ENCODE data around the gene MATR3.

Gene MATR3

DNA sequence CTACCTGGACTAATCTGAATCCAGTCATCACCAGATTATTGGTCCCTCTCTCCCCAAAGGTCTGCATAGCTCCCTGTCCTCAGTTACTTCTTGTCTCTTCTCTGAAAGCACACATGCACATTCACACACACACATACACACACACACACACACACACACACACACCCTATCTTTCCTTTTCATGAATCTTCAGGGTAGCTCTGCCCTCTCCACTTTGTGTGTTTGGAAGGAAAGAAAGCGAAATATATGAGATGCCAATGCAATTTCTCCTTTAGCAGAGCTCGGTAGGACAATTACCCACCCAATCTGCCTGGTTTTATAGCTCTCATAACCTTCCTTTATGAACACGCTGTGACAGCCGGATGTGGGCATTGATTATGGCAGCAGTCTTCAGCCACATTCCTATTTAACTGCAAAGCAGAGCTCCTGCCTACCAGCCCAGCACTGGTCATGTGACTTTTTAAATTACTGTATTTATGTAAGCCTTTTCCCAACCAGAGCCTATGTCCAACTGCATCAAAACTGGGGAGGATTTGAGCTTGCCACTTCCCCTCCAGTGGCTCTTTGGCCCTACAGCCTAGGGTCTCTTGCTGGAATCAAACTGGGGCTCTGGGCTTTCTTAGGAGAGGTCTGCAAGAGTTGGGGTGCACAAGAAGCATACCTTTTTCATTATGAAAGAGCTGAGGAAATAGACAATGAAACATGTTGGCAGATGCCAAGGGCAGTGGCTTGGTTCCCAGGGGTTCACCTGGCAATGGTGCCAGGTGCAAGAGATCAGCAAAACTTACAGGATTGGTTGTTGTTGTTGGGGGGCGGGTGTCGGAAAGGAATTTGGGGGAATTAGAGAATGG lies 20.8 kb upstream of the MATR3 start:
- Histone ChIP-seq H3K4me3 (ENCODE audit: low read depth, low read length) (peak overlapping the region; percentile 84), H3K27ac (ENCODE audit: low read depth, low read length) (no peak overlapping the region), H3K36me3 (ENCODE audit: insufficient read depth, low read length) (peaks cover 3% of the 10 kb centered on the region; the same call in 1 of the 2 replicates), H3K27me3 (ENCODE audit: insufficient read depth, low read length) (no peaks in the 10 kb centered on the region), H3K4me1 (ENCODE audit: control insufficient read depth, insufficient read depth, low read length, unreplicated experiment) (peaks cover 37% of the 10 kb centered on the region), H3K79me2 (ENCODE audit: control insufficient read depth, insufficient read depth, low read length, unreplicated experiment) (peaks cover 35% of the 10 kb centered on the region), H2AFZ (ENCODE audit: low read length, unreplicated experiment) (no peak overlapping the region)

DNA sequence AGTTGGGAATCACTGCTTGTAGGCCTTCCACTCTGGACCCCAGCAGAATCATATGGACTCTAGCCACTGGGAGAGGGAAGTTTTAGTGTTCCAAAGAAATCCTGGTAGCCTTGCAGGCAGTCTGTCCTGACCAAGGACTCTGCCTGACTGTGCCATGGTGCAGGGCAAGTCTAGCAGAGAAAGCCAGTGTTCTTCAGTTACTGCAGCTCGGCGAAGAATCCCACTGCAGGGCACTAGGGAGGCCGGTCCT lies 20.3 kb upstream of the MATR3 start:
- Histone ChIP-seq H3K4me3 (ENCODE audit: low read depth, low read length) (peak overlapping the region; percentile 84), H3K36me3 (ENCODE audit: insufficient read depth, low read length) (peaks cover 3% of the 10 kb centered on the region; the same call in 1 of the 2 replicates), H3K27me3 (ENCODE audit: insufficient read depth, low read length) (no peaks in the 10 kb centered on the region), H3K79me2 (ENCODE audit: control insufficient read depth, insufficient read depth, low read length, unreplicated experiment) (peaks cover 35% of the 10 kb centered on the region), H3K4me1 (ENCODE audit: control insufficient read depth, insufficient read depth, low read length, unreplicated experiment) (peaks cover 37% of the 10 kb centered on the region), H2AFZ (ENCODE audit: low read length, unreplicated experiment) (peak overlapping the region; percentile 68), H3K27ac (ENCODE audit: low read depth, low read length) (no peak overlapping the region)

GRCh38 chr5:139273572-139274289 lies 19.8 kb upstream of the MATR3 start:
- Histone ChIP-seq H3K79me2 (ENCODE audit: control insufficient read depth, insufficient read depth, low read length, unreplicated experiment) (peaks cover 39% of the 10 kb centered on the region), H3K4me3 (ENCODE audit: low read depth, low read length) (peak overlapping the region; percentile 84), H2AFZ (ENCODE audit: low read length, unreplicated experiment) (peak overlapping the region; percentile 68), H3K27me3 (ENCODE audit: insufficient read depth, low read length) (no peaks in the 10 kb centered on the region), H3K27ac (ENCODE audit: low read depth, low read length) (peak overlapping the region; percentile 70), H3K36me3 (ENCODE audit: insufficient read depth, low read length) (peaks cover 8% of the 10 kb centered on the region; the same call in 1 of the 2 replicates), H3K4me1 (ENCODE audit: control insufficient read depth, insufficient read depth, low read length, unreplicated experiment) (peaks cover 37% of the 10 kb centered on the region)

DNA sequence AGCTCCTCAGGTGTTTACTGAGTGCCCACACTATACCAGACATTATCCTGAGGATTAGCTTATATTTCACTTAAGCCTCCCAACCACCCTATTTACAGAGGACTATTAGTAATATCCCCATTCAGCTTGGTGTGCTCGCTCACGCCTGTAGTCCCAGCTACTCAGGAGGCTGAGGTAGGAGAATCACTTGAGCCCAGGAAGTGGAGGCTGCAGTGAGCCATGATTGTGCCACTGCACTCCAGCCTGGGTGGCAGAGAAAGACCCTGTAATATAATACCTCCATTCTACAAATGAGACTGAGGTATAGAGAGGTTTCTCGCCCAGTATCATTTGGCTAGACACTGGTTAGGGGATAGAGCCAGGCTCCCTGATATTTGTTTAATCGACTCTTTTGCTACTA lies 18.0 kb upstream of the MATR3 start:
- Histone ChIP-seq H3K79me2 (ENCODE audit: control insufficient read depth, insufficient read depth, low read length, unreplicated experiment) (peaks cover 39% of the 10 kb centered on the region), H3K27me3 (ENCODE audit: insufficient read depth, low read length) (no peaks in the 10 kb centered on the region), H3K27ac (ENCODE audit: low read depth, low read length) (no peak overlapping the region), H2AFZ (ENCODE audit: low read length, unreplicated experiment) (no peak overlapping the region), H3K36me3 (ENCODE audit: insufficient read depth, low read length) (peaks cover 21% of the 10 kb centered on the region), H3K4me3 (ENCODE audit: low read depth, low read length) (peak overlapping the region; percentile 48), H3K4me1 (ENCODE audit: control insufficient read depth, insufficient read depth, low read length, unreplicated experiment) (peaks cover 37% of the 10 kb centered on the region)

DNA sequence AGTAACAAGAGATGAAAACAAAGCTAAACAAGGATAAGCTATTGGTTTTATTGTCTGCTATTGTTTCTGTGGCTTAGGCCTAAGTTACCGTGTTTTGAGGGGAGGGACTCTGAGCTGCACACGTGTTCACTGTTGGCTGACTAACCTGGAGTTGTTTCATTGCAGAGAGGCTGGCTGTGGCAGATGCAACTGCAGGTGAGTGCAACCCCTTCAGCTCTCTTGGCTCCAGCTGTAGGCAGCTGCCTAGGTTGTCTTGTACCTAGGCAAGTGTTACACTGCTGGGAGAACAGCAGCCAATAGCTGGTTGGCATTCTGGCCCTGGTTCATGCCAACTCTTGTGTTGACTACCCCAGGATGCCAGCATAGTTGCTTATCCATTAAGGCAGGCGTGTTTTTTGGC lies 17.6 kb upstream of the MATR3 start:
- Histone ChIP-seq H3K4me1 (ENCODE audit: control insufficient read depth, insufficient read depth, low read length, unreplicated experiment) (peaks cover 36% of the 10 kb centered on the region), H3K27me3 (ENCODE audit: insufficient read depth, low read length) (no peaks in the 10 kb centered on the region), H3K4me3 (ENCODE audit: low read depth, low read length) (peak overlapping the region; percentile 48), H3K36me3 (ENCODE audit: insufficient read depth, low read length) (peaks cover 25% of the 10 kb centered on the region), H2AFZ (ENCODE audit: low read length, unreplicated experiment) (no peak overlapping the region), H3K79me2 (ENCODE audit: control insufficient read depth, insufficient read depth, low read length, unreplicated experiment) (peaks cover 39% of the 10 kb centered on the region), H3K27ac (ENCODE audit: low read depth, low read length) (no peak overlapping the region)

DNA sequence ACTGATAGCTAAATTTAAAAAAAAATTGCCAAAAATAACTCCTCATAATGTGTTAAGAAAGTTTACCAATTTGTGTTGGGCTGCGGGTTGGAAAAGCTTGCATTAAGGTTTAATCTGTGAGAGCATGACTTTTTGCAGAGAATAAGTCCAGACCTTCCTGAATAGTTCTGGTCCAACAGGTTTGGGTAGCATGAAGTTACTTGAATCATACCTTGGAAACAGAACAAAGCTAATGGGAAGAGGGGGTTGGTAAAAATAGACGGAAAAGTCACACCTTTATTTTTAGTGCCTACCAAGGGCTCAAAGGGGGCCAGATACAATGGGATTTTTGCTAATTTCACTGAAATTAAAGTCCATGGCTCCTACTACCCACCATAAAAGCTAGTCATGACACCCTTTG lies 17.1 kb upstream of the MATR3 start:
- peaks cover 26% of the 10 kb centered on the region for H3K36me3 ChIP-seq (ENCODE audit: insufficient read depth, low read length)

GRCh38 chr5:139277171-139277570 lies 16.4 kb upstream of the MATR3 start:
- H3K4me1 ChIP-seq (ENCODE audit: control insufficient read depth, insufficient read depth, low read length, unreplicated experiment): peaks cover 34% of the 10 kb centered on the region
- H3K4me3 ChIP-seq (ENCODE audit: low read depth, low read length): no peak overlapping the region; the same call in 1 of the 2 replicates
- H3K79me2 ChIP-seq (ENCODE audit: control insufficient read depth, insufficient read depth, low read length, unreplicated experiment): peaks cover 39% of the 10 kb centered on the region
- H2AFZ ChIP-seq (ENCODE audit: low read length, unreplicated experiment): no peak overlapping the region
- no peak overlapping the region for H3K27ac ChIP-seq (ENCODE audit: low read depth, low read length)
- H3K27me3 ChIP-seq (ENCODE audit: insufficient read depth, low read length): no peaks in the 10 kb centered on the region
- H3K36me3 ChIP-seq (ENCODE audit: insufficient read depth, low read length): peaks cover 26% of the 10 kb centered on the region

More for the DNA sequence above, 17.1 kb upstream of the MATR3 start:
- Histone ChIP-seq H3K27ac (ENCODE audit: low read depth, low read length) (no peak overlapping the region), H3K4me1 (ENCODE audit: control insufficient read depth, insufficient read depth, low read length, unreplicated experiment) (peaks cover 33% of the 10 kb centered on the region), H3K4me3 (ENCODE audit: low read depth, low read length) (peak overlapping the region; percentile 48), H2AFZ (ENCODE audit: low read length, unreplicated experiment) (no peak overlapping the region), H3K27me3 (ENCODE audit: insufficient read depth, low read length) (no peaks in the 10 kb centered on the region), H3K79me2 (ENCODE audit: control insufficient read depth, insufficient read depth, low read length, unreplicated experiment) (peaks cover 39% of the 10 kb centered on the region)

DNA sequence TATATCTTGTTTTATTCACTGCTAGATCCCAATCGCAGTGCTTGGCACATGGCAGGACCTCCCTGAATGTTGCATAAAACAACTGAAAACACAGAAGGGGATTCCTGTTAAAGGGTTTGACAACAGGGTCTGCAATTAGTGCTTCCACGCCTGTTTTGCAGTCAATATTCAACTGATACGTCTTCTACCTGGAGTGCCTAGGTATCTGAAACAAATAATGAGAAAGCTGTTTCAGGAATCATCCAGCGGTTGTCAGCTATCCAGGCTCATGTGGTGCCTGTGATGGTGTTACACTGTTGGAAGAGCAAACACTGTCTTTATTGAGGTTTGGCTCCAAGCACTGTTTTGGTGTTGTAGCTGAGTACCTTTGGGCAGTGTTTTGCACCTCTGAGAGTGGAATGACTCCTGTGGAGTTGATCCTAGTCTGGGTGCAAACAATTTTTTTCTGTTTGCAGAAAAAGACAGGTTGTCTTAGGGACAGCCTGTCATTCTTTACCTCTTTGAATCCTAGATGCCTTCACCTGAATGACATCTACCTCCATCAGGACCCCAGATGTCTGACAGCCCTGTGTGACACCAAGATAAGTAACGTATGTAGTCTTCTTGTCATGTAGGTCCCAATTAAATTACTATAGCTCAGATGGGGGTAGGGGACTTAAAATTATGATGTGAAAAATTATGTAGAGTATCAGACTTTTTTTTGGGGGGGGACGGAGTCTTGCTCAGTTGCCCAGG lies 14.8 kb upstream of the MATR3 start:
- Histone ChIP-seq H3K27me3 (ENCODE audit: insufficient read depth, low read length) (no peaks in the 10 kb centered on the region), H3K79me2 (ENCODE audit: control insufficient read depth, insufficient read depth, low read length, unreplicated experiment) (peaks cover 37% of the 10 kb centered on the region), H3K4me3 (ENCODE audit: low read depth, low read length) (no peak overlapping the region), H3K27ac (ENCODE audit: low read depth, low read length) (no peak overlapping the region), H2AFZ (ENCODE audit: low read length, unreplicated experiment) (no peak overlapping the region), H3K36me3 (ENCODE audit: insufficient read depth, low read length) (peaks cover 37% of the 10 kb centered on the region), H3K4me1 (ENCODE audit: control insufficient read depth, insufficient read depth, low read length, unreplicated experiment) (peaks cover 21% of the 10 kb centered on the region)

- H3K36me3 ChIP-seq (ENCODE audit: insufficient read depth, low read length): peaks cover 54% of the 10 kb centered on the region
Observed at GRCh38 chr5:139282197-139282557, 11.4 kb upstream of the MATR3 start.

GRCh38 chr5:139283252-139284166 lies 10.0 kb upstream of the MATR3 start:
- Histone ChIP-seq H2AFZ (ENCODE audit: low read length, unreplicated experiment) (no peak overlapping the region), H3K79me2 (ENCODE audit: control insufficient read depth, insufficient read depth, low read length, unreplicated experiment) (peaks cover 2% of the 10 kb centered on the region), H3K27ac (ENCODE audit: low read depth, low read length) (no peak overlapping the region)

More at GRCh38 chr5:139282197-139282557, 11.4 kb upstream of the MATR3 start:
- no peak overlapping the region for H3K4me3 ChIP-seq (ENCODE audit: low read depth, low read length)
- peaks cover 8% of the 10 kb centered on the region for H3K79me2 ChIP-seq (ENCODE audit: control insufficient read depth, insufficient read depth, low read length, unreplicated experiment)
- H3K27me3 ChIP-seq (ENCODE audit: insufficient read depth, low read length): no peaks in the 10 kb centered on the region
- no peak overlapping the region for H2AFZ ChIP-seq (ENCODE audit: low read length, unreplicated experiment)
- H3K27ac ChIP-seq (ENCODE audit: low read depth, low read length): peak overlapping the region; percentile 33
- H3K4me1 ChIP-seq (ENCODE audit: control insufficient read depth, insufficient read depth, low read length, unreplicated experiment): peaks cover 10% of the 10 kb centered on the region

More at GRCh38 chr5:139283252-139284166, 10.0 kb upstream of the MATR3 start:
- Histone ChIP-seq H3K4me1 (ENCODE audit: control insufficient read depth, insufficient read depth, low read length, unreplicated experiment) (peaks cover 10% of the 10 kb centered on the region), H3K4me3 (ENCODE audit: low read depth, low read length) (no peak overlapping the region), H3K36me3 (ENCODE audit: insufficient read depth, low read length) (peaks cover 50% of the 10 kb centered on the region), H3K27me3 (ENCODE audit: insufficient read depth, low read length) (no peaks in the 10 kb centered on the region)
